WERI-Rb-1 (cell line): ENCODE data around the gene TEAD1.

Experiments used
- DNase-seq: peaks from one replicate; pipeline ENCODE4 v3.0.0-alpha.2; 2020
- H3K27ac ChIP-seq: fragments of 250-450 bp; sonication (Bioruptor Pico); 2 replicates; pipeline ENCODE4 v1.5.1; 2020; ENCODE audit warnings: mild to moderate bottlenecking, moderate library complexity
- H3K27me3 ChIP-seq: fragments of 250-450 bp; sonication (Bioruptor Pico); 2 replicates; pipeline ENCODE4 v1.5.1; 2021; ENCODE audit warnings: mild to moderate bottlenecking, low read depth, moderate library complexity; ENCODE audit not compliant: insufficient read depth, severe bottlenecking
- H3K36me3 ChIP-seq: fragments of 250-450 bp; sonication (Bioruptor Pico); 2 replicates; pipeline ENCODE4 v1.5.1; 2020; ENCODE audit warnings: mild to moderate bottlenecking, moderate library complexity
- H3K4me3 ChIP-seq: 2 replicates; pipeline ENCODE4 v1.5.1; 2011; ENCODE audit warnings: low read depth, mild to moderate bottlenecking, control low read depth, low read length
- H3K9me3 ChIP-seq: fragments of 250-450 bp; sonication (Bioruptor Pico); 2 replicates; pipeline ENCODE4 v1.5.1; 2021; ENCODE audit warnings: mild to moderate bottlenecking, moderate library complexity; ENCODE audit not compliant: severe bottlenecking
- CTCF ChIP-seq: IDR thresholded peaks from 2 replicates; pipeline ENCODE4 v1.5.1; 2011; ENCODE audit warnings: low read depth, mild to moderate bottlenecking, control low read depth, inconsistent platforms, low read length

TEAD1 gene

DNA sequence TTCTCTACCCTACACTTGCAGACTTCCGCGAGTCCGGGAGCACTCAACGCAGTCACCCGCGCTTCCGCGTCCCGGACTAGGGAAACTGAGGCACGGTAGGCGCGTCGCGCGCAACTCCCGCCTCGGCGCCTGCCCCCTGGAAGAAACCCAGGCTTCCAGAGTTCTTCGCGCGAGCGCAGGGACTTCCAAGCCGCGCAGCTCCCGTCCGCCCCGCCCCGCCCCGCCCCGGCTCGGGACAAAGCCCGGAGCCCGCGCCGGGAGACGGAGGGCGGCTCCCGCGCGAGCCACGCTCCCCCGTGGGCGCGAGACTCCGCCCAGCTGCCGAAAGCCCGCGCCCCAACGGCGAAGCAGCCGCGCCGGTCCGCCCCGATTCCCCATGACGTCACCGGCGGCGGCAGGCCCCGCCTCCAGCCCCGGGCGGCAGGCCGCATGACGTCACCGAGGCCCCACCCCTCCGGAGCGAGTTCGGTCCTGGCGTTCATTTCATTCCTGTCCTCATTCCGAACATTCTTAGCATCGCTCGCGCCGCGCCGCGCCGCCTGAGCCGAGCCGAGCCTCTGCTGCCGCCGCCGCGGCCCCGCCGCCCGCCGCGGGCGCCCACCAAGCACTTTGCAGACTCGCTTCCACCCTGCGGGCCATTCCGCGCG is at the start of gene TEAD1:
TEAD1 (plus strand) TSS at position 498 of the 647 bp plus-strand sequence.
- peak within 1 kb of the TSS; percentile 87 for H3K27ac ChIP-seq
- H3K36me3 ChIP-seq: peaks cover 24% of the 10 kb centered on the region
- H3K9me3 ChIP-seq: no peaks in the 10 kb centered on the region
- H3K4me3 ChIP-seq: peak within 1 kb of the TSS; percentile 76
- peak; percentile 96 for DNase-seq
- no peaks in the 10 kb centered on the region for H3K27me3 ChIP-seq
- no peak for TF ChIP-seq CTCF

GRCh38 chr11:12624595-12624994 is 49.6 kb upstream of the TEAD1 start:
- TF ChIP-seq CTCF: no peak
- peaks cover 6% of the 10 kb centered on the region for H3K9me3 ChIP-seq
- no peak overlapping the region for H3K4me3 ChIP-seq
- DNase-seq: no peak
- no peak overlapping the region for H3K27ac ChIP-seq
- no peaks in the 10 kb centered on the region for H3K27me3 ChIP-seq
- H3K36me3 ChIP-seq: no peaks in the 10 kb centered on the region

DNA sequence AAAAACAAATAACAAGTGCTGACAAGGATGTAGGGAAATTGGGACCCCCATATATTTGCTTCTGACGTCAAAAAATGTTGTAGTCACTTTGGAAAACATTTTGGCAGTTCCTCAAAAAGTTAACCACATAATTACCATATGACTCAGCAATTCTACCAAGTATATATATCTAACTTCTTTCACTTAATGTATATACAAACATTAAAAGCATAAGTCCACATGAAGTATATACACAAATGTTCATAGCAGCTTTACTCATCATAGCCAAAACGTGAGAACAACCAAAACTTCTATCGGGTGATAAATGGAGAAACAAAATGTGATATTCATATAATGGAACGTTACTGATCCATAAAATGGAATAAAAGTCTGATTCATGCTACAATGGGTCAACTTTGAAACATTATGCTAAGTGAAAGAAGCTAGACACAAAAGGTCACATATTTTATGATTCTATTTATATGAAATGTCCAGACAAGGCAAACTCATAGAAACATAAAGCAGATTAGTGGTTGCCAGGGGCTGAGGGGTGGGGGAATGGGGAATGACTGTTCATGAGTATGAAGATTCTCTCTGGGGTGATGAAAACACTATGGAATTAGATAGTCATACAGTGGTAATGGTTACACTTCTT is 48.7 kb upstream of the TEAD1 start:
- no peaks in the 10 kb centered on the region for H3K36me3 ChIP-seq
- H3K4me3 ChIP-seq: no peak overlapping the region
- peaks cover 6% of the 10 kb centered on the region for H3K9me3 ChIP-seq
- TF ChIP-seq CTCF: no peak
- H3K27me3 ChIP-seq: no peaks in the 10 kb centered on the region
- DNase-seq: no peak
- no peak overlapping the region for H3K27ac ChIP-seq

DNA sequence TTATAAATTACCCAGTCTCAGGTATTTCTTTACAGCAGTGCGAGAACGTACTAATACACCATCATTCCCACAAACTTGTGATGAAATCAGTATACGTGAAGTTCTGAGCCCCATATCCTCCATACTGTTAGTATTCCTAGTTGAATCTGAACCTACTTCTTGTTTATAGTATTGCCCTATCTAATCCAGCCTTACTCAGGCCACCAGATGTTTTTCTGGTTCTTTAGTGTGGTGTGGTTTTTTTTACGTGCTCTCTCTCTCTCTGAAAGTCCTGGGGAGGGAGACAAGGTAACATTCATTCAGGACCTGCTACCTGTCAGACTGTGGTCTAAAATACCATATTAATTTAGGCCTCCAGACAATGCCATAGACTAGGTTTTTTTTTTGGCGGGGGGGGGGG is 47.6 kb upstream of the TEAD1 start:
- no peak for DNase-seq
- Histone ChIP-seq H3K4me3 (no peak overlapping the region), H3K27me3 (no peaks in the 10 kb centered on the region), H3K9me3 (peaks cover 6% of the 10 kb centered on the region), H3K36me3 (no peaks in the 10 kb centered on the region), H3K27ac (no peak overlapping the region)
- no peak for TF ChIP-seq CTCF

- Histone ChIP-seq H3K9me3 (peaks cover 6% of the 10 kb centered on the region), H3K27ac (no peak overlapping the region), H3K4me3 (no peak overlapping the region), H3K27me3 (no peaks in the 10 kb centered on the region), H3K36me3 (no peaks in the 10 kb centered on the region)
- no peak for TF ChIP-seq CTCF
- no peak for DNase-seq
Measured at GRCh38 chr11:12628314-12628713, 45.9 kb upstream of the TEAD1 start.
